Measurements from ENCODE around the gene KIRREL1.

KIRREL1 gene

DNA sequence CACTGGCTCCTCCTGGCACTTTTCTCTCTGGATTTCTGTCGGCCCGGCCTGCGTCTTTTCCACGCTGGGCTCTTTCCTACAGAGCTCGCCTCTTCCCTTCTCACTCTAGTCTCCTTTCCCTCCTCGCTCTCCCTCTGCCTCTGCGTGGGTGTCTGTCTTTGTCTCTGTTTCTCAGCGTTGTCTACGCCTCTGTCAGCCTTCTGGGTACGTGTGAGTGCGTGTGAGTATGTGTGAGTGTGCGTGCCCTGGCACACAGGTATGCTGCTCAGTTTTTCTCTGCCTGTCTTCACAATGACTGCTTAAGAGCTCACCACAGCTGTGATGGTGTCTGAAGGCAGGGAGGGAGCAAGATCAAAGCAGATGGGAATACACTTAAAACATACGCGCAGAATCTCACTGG, 77.7 kb downstream of the KIRREL1 start:
- no peaks in the 10 kb centered on the region for H3K36me3 ChIP-seq (ENCODE audit: control insufficient read depth, low read length)
- H3K27me3 ChIP-seq (ENCODE audit: control insufficient read depth, low read length): peaks cover 5% of the 10 kb centered on the region; the same call in 1 of the 2 replicates
- H4K20me1 ChIP-seq (ENCODE audit: control insufficient read depth, insufficient read depth, low read depth, low read length): no peaks in the 10 kb centered on the region
- H3K27ac ChIP-seq (ENCODE audit: low read depth, low read length): no peak overlapping the region
- TF ChIP-seq, protein P1, sequence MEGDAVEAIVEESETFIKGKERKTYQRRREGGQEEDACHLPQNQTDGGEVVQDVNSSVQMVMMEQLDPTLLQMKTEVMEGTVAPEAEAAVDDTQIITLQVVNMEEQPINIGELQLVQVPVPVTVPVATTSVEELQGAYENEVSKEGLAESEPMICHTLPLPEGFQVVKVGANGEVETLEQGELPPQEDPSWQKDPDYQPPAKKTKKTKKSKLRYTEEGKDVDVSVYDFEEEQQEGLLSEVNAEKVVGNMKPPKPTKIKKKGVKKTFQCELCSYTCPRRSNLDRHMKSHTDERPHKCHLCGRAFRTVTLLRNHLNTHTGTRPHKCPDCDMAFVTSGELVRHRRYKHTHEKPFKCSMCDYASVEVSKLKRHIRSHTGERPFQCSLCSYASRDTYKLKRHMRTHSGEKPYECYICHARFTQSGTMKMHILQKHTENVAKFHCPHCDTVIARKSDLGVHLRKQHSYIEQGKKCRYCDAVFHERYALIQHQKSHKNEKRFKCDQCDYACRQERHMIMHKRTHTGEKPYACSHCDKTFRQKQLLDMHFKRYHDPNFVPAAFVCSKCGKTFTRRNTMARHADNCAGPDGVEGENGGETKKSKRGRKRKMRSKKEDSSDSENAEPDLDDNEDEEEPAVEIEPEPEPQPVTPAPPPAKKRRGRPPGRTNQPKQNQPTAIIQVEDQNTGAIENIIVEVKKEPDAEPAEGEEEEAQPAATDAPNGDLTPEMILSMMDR (IDR thresholded peaks at IDR 0.05; ENCODE audit: low read depth, low read length, poor library complexity, severe bottlenecking): no peak
- no peak for TF ChIP-seq EZH2phosphoT487 (IDR thresholded peaks at IDR 0.05; ENCODE audit: borderline replicate concordance, low read length)
- H3K79me2 ChIP-seq (ENCODE audit: control insufficient read depth, low read length): no peaks in the 10 kb centered on the region
- H3K9me2 ChIP-seq (replicated peaks; ENCODE audit: control insufficient read depth, low read length): no peaks in the 10 kb centered on the region
- no peaks in the 10 kb centered on the region for H3K4me1 ChIP-seq (ENCODE audit: control insufficient read depth, low read length)
- no peaks in the 10 kb centered on the region for H3K9me3 ChIP-seq (ENCODE audit: control insufficient read depth, insufficient read depth, low read length)
- H3K4me3 ChIP-seq (ENCODE audit: low read length): no peak overlapping the region
- no peaks in the 10 kb centered on the region for H3F3A ChIP-seq (ENCODE audit: control insufficient read depth, insufficient read depth)
- no peak overlapping the region for H3K4me2 ChIP-seq (ENCODE audit: low read length)

DNA sequence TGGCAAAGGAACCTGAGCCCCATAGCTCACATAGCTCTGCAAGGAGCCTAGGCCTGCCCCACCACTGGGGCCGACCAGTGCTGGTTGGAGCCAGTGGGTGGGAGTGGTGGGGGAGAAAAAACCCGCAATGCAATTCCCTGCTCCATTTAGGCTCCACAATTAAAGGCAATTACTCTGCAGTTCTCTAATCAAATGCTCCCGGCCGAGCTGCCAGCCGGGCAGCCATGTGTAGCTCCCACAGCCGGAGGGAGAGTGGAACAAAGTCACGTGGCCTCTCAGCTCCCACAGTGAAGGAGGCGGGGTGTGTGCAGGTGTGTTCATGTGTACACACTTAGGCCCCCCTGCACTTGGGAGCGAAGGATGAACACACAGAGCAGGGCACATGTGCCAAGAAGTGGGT, 81.6 kb downstream of the KIRREL1 start:
- Histone ChIP-seq H3K9me2 (replicated peaks; ENCODE audit: control insufficient read depth, low read length) (no peaks in the 10 kb centered on the region), H3K27ac (ENCODE audit: low read depth, low read length) (no peak overlapping the region), H3K9me3 (ENCODE audit: control insufficient read depth, insufficient read depth, low read length) (no peaks in the 10 kb centered on the region), H3K36me3 (ENCODE audit: control insufficient read depth, low read length) (no peaks in the 10 kb centered on the region), H3F3A (ENCODE audit: control insufficient read depth, insufficient read depth) (no peaks in the 10 kb centered on the region), H3K4me2 (ENCODE audit: low read length) (no peak overlapping the region), H3K27me3 (ENCODE audit: control insufficient read depth, low read length) (0 out of 2 replicates have a peak, but pooled peaks cover 2% of the 10 kb centered on the region), H4K20me1 (ENCODE audit: control insufficient read depth, insufficient read depth, low read depth, low read length) (no peaks in the 10 kb centered on the region), H3K4me3 (ENCODE audit: low read length) (no peak overlapping the region), H3K79me2 (ENCODE audit: control insufficient read depth, low read length) (no peaks in the 10 kb centered on the region), H3K4me1 (ENCODE audit: control insufficient read depth, low read length) (peaks cover 6% of the 10 kb centered on the region)
- no peak for TF ChIP-seq EZH2phosphoT487 (IDR thresholded peaks at IDR 0.05; ENCODE audit: borderline replicate concordance, low read length)
- TF ChIP-seq, protein P1 (IDR thresholded peaks at IDR 0.05; ENCODE audit: low read depth, low read length, poor library complexity, severe bottlenecking): no peak

DNA sequence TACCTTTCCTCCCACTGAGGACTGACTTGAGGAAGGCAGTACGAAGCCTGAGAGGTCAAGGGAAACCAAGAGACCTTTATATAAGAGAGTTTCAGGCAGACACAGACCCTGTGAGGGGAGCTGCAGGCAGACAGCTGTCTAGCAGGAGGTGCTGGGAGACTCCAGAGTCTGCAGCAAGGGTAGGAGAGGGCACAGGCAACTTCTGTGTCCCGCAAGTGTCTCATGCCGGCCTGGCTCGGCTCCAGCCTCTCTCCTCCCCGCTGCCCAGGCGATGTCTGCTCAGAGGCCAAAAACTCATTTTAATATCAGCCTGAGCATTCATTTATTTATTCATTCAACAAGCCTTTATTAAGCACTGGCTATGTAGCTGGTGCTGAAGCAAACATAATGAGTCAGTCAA, 83.0 kb downstream of the KIRREL1 start:
- H3K79me2 ChIP-seq (ENCODE audit: control insufficient read depth, low read length): no peaks in the 10 kb centered on the region
- no peaks in the 10 kb centered on the region for H3F3A ChIP-seq (ENCODE audit: control insufficient read depth, insufficient read depth)
- no peaks in the 10 kb centered on the region for H3K9me2 ChIP-seq (replicated peaks; ENCODE audit: control insufficient read depth, low read length)
- H3K4me2 ChIP-seq (ENCODE audit: low read length): no peak overlapping the region
- no peaks in the 10 kb centered on the region for H3K9me3 ChIP-seq (ENCODE audit: control insufficient read depth, insufficient read depth, low read length)
- H3K4me1 ChIP-seq (ENCODE audit: control insufficient read depth, low read length): peaks cover 6% of the 10 kb centered on the region
- H4K20me1 ChIP-seq (ENCODE audit: control insufficient read depth, insufficient read depth, low read depth, low read length): no peaks in the 10 kb centered on the region
- TF ChIP-seq EZH2phosphoT487 (IDR thresholded peaks at IDR 0.05; ENCODE audit: borderline replicate concordance, low read length): no peak
- TF ChIP-seq, protein P1 (IDR thresholded peaks at IDR 0.05; ENCODE audit: low read depth, low read length, poor library complexity, severe bottlenecking): no peak
- no peaks in the 10 kb centered on the region for H3K36me3 ChIP-seq (ENCODE audit: control insufficient read depth, low read length)
- peaks cover 5% of the 10 kb centered on the region; the same call in 1 of the 2 replicates for H3K27me3 ChIP-seq (ENCODE audit: control insufficient read depth, low read length)
- H3K4me3 ChIP-seq (ENCODE audit: low read length): no peak overlapping the region
- H3K27ac ChIP-seq (ENCODE audit: low read depth, low read length): no peak overlapping the region
